A549 (cell line): ENCODE results near the gene CRYBG2. TPM values are rescaled to one million over a fixed set of nuclear protein-coding genes. Genes with fewer than 3 reads are reported as not detected.

Experiments
- ATAC-seq, 2 experiments: fragments of 200-7000 bp in 1 of 2; fragments of >200 bp in 1 of 2; cut with Nextera tagmentation in 1 of 2; cut with Tn5 transposase in 1 of 2; 3 replicates each; pipeline versions ENCODE4 v1.8.0 to v1.9.1; 2018 to 2020; ENCODE audit warnings: mild to moderate bottlenecking in 1 of 2, moderate library complexity in 1 of 2
- CTCF ChIA-PET: fragments of 300-600 bp; sonication (Branson Sonifier 250); formaldehyde crosslinking; extraction: SDS; loops from one replicate; lab custom pipeline; 2021; ENCODE audit warnings: antibody characterized with exemption, inconsistent platforms; lab: Yijun Ruan, JAX
- POLR2A ChIA-PET: fragments of 350-600 bp; formaldehyde crosslinking; extraction: SDS; loops from one replicate; lab custom pipeline; 2021; ENCODE audit warnings: antibody characterized with exemption, inconsistent platforms; lab: Yijun Ruan, JAX
- DNase-seq, 2 experiments: peaks; one replicate each; pipeline versions ENCODE4 v3.0.0 to v3.0.0-alpha.2; 2011 to 2016; ENCODE audit warnings: low read depth in 1 of 2, low spot score in 1 of 2
- FAIRE-seq: peaks from 2 replicates; lab custom pipeline; 2011; peaks lifted over from hg19 to GRCh38; lab: Jason Lieb, UNC
- H3K27ac ChIP-seq, 2 experiments: fragments of >200 bp; sonication (Bioruptor Twin); formaldehyde crosslinking; 3 replicates each; pipeline ENCODE4 v1.5.1; 2016 to 2017
- H3K4me1 ChIP-seq: fragments of >200 bp; sonication (Bioruptor Twin); formaldehyde crosslinking; 3 replicates; pipeline ENCODE4 v1.6.1; 2016
- H3K4me2 ChIP-seq: fragments of >200 bp; sonication (Bioruptor Twin); formaldehyde crosslinking; 3 replicates; pipeline ENCODE4 v1.6.1; 2016
- H3K4me3 ChIP-seq: fragments of >200 bp; sonication (Bioruptor Twin); formaldehyde crosslinking; 3 replicates; pipeline ENCODE4 v1.5.1; 2016
- H3K9me3 ChIP-seq: fragments of >200 bp; sonication (Bioruptor Twin); formaldehyde crosslinking; 3 replicates; pipeline ENCODE4 v1.6.1; 2016
- CEBPB ChIP-seq, 2 experiments: fragments of >200 bp in 1 of 2; sonication (Bioruptor Twin) in 1 of 2; formaldehyde crosslinking in 1 of 2; IDR thresholded peaks; 2 replicates each; pipeline ENCODE4 v1.6.1; 2012 to 2016
- CHD4 ChIP-seq: fragments of 200-600 bp; sonication (generic); IDR thresholded peaks from 2 replicates; pipeline ENCODE4 v1.6.1; 2016; ENCODE audit warnings: antibody characterized with exemption, mild to moderate bottlenecking, borderline replicate concordance
- EHMT2 ChIP-seq: fragments of 200-600 bp; sonication (generic); IDR thresholded peaks from 2 replicates; pipeline ENCODE4 v1.6.1; 2016; ENCODE audit warnings: antibody characterized with exemption, low read depth, mild to moderate bottlenecking, moderate library complexity
- ESRRA ChIP-seq: fragments of 150-350 bp; IDR thresholded peaks from 2 replicates; pipeline ENCODE4 v1.6.1; 2014; ENCODE audit warnings: mild to moderate bottlenecking, low read length, borderline replicate concordance
- HDAC2 ChIP-seq: fragments of 200-600 bp; sonication (generic); IDR thresholded peaks from 2 replicates; pipeline ENCODE4 v1.6.1; 2016
- HOXA7 ChIP-seq: fragments of 250-450 bp; sonication (Bioruptor Pico); IDR thresholded peaks from 2 replicates; pipeline ENCODE4 v1.5.0; 2020; ENCODE audit warnings: mild to moderate bottlenecking, moderate library complexity
- HOXB13 ChIP-seq: fragments of 250-450 bp; sonication (Bioruptor Pico); IDR thresholded peaks from 2 replicates; pipeline ENCODE4 v1.5.0; 2020; ENCODE audit warnings: low read depth, mild to moderate bottlenecking, moderate library complexity
- HOXB5 ChIP-seq: fragments of 250-450 bp; sonication (Bioruptor Pico); IDR thresholded peaks from 2 replicates; pipeline ENCODE4 v1.5.0; 2020; ENCODE audit warnings: mild to moderate bottlenecking, moderate library complexity
- JUN ChIP-seq, 2 experiments: fragments of >200 bp; sonication (Bioruptor Twin); formaldehyde crosslinking; IDR thresholded peaks; 2 replicates in 1 of 2; 3 replicates in 1 of 2; pipeline ENCODE4 v1.6.1; 2016 to 2017
- KDM1A ChIP-seq: fragments of 200-600 bp; sonication (generic); IDR thresholded peaks from 2 replicates; pipeline ENCODE4 v1.6.1; 2016; ENCODE audit warnings: low read depth, mild to moderate bottlenecking
- MYC ChIP-seq: IDR thresholded peaks from 2 replicates; pipeline ENCODE4 v1.6.1; 2012; ENCODE audit warnings: mild to moderate bottlenecking, inconsistent platforms, low read length, improper control_type of control experiment, borderline replicate concordance
- POLR2AphosphoS2 ChIP-seq: conservative IDR thresholded peaks from 2 replicates; pipeline ENCODE4 v1.6.1; 2012; ENCODE audit warnings: low read length, improper control_type of control experiment, inconsistent platforms
- ZFP36 ChIP-seq: fragments of 450-650 bp; IDR thresholded peaks from 2 replicates; pipeline ENCODE4 v1.6.1; 2014; ENCODE audit warnings: borderline replicate concordance; ENCODE audit not compliant: partially characterized antibody
- ZNF302 ChIP-seq: fragments of 250-450 bp; sonication (Bioruptor Pico); IDR thresholded peaks from 2 replicates; pipeline ENCODE4 v1.9.0; 2021; ENCODE audit warnings: inconsistent platforms, mild to moderate bottlenecking, moderate library complexity
- ZSCAN20 ChIP-seq: fragments of 250-450 bp; sonication (Bioruptor Pico); IDR thresholded peaks from 2 replicates; pipeline ENCODE4 v1.8.0; 2022; ENCODE audit warnings: mild to moderate bottlenecking, moderate library complexity
- WGBS: methylation state at CpG from one replicate; pipeline ENCODE4 v1.1.6; 2017; ENCODE audit errors: missing lambda C conversion rate; 5-methylcytosine and 5-hydroxymethylcytosine counted together
- polyA plus RNA-seq, 4 experiments: library from polyadenylated mRNA; depleted of rRNA in 3 of 4; stranded (reverse); fragments of >200 nt; fragmentation: RNase III in 1 of 4; extraction: RNeasy Plus Mini Kit Qiagen cat#74134 plus additional on column Dnase treatment in 1 of 4; gene quantifications; 2 replicates in 3 of 4; 3 replicates in 1 of 4; pipeline ENCODE4 v1.2.3, GENCODE V29; 2011 to 2017
- TF ChIP-seq, protein P1 (sequence below): fragments of 150-350 bp; IDR thresholded peaks from 2 replicates; pipeline ENCODE4 v1.6.1; 2014; ENCODE audit warnings: low read depth, mild to moderate bottlenecking, low read length
- TF ChIP-seq, protein P2 (sequence below): fragments of 250-450 bp; sonication (Bioruptor Pico); IDR thresholded peaks from 2 replicates; pipeline ENCODE4 v1.5.0; 2020; ENCODE audit warnings: low read depth, mild to moderate bottlenecking, moderate library complexity
- TF ChIP-seq, protein P3 (sequence below): fragments of >200 bp; sonication (Bioruptor Twin); formaldehyde crosslinking; IDR thresholded peaks from 3 replicates; pipeline ENCODE4 v1.6.1; 2016
- TF ChIP-seq, protein P4 (sequence below): fragments of 200-600 bp; sonication (generic); IDR thresholded peaks from 2 replicates; pipeline ENCODE4 v1.6.1; 2016; ENCODE audit warnings: antibody characterized with exemption, mild to moderate bottlenecking, moderate library complexity
- TF ChIP-seq, protein P5 (sequence below): IDR thresholded peaks from 2 replicates; pipeline ENCODE4 v1.6.1; 2012; ENCODE audit warnings: low read depth, borderline replicate concordance

CRYBG2 gene
- polyA plus RNA-seq, 2 of the 4 experiments (the other 2 are of a cell fraction): 0.67 to 2.7 TPM

DNA sequence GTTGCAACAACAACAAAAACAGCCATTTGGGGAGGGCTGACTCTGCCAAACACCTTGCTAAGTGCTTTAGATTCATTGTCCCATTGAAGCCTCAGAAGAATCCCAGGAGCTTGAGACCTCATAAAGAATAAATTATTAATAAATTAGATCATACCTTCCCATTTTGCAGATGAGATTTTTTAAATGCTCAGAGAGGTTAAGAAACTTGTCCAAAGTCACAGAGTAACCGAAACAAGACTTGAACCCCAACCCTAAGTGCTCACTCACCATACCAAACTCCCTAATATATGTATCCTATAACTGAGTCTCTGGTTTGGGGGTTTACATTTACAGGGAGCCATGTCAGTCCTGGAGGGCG is 3.6 kb downstream of the CRYBG2 start:
- DNase-seq: no peak
- H3K4me1 ChIP-seq: peaks cover 56% of the 10 kb centered on the region
- no peak overlapping the region for H3K4me3 ChIP-seq
- peak; percentile 75; the same call in 1 of the 2 replicates for TF ChIP-seq HDAC2
- TF ChIP-seq, protein P1, sequence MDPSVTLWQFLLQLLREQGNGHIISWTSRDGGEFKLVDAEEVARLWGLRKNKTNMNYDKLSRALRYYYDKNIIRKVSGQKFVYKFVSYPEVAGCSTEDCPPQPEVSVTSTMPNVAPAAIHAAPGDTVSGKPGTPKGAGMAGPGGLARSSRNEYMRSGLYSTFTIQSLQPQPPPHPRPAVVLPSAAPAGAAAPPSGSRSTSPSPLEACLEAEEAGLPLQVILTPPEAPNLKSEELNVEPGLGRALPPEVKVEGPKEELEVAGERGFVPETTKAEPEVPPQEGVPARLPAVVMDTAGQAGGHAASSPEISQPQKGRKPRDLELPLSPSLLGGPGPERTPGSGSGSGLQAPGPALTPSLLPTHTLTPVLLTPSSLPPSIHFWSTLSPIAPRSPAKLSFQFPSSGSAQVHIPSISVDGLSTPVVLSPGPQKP: no peak
- no peak for TF ChIP-seq MYC
- no peak for TF ChIP-seq CEBPB (IDR thresholded peaks at IDR 0.05)
- TF ChIP-seq, protein P2, sequence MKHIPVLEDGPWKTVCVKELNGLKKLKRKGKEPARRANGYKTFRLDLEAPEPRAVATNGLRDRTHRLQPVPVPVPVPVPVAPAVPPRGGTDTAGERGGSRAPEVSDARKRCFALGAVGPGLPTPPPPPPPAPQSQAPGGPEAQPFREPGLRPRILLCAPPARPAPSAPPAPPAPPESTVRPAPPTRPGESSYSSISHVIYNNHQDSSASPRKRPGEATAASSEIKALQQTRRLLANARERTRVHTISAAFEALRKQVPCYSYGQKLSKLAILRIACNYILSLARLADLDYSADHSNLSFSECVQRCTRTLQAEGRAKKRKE (CRISPR knock-in tag): no peak
- TF ChIP-seq HOXB5: no peak
- peak; percentile 24 for TF ChIP-seq ZFP36
- no peak for TF ChIP-seq ZNF302 (CRISPR knock-in tag)
- ATAC-seq: no peak
- no peak for FAIRE-seq
- H3K27ac ChIP-seq: peak overlapping the region; percentile 78 to 95
- 59% methylated on average over 2 of the region's 2 CpGs for WGBS
- ChIA-PET CTCF (interaction anchor here (1.0 to 6.1 kb wide), 5 partner anchors 12 to 67 kb away, joined by 3 to 42 read pairs (median 4); partner anchors contain the start of gene CD52), POLR2A (no interaction called here)
- no peaks in the 10 kb centered on the region for H3K9me3 ChIP-seq
- H3K4me2 ChIP-seq: peak overlapping the region; percentile 64

DNA sequence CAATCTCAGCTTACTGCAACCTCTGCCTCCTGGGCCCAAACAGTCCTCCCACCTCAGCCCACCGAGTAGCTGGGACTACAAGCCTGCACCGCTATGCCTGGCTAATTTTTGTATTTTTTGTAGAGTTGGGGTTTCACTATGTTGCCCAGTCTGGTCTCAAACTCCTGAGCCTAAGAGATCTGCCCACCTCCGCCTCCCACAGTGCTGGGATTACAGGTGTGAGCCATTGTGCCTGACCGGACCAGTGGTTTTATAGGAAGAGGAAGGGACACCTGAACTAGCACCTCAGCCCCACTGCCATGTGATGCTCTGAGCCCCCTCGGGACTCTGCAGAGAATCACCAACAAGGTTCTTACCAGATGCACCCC is 4.1 kb downstream of the CRYBG2 start:
- ATAC-seq: no peak
- Histone ChIP-seq H3K27ac (peak overlapping the region; percentile 78 to 95), H3K4me1 (peaks cover 56% of the 10 kb centered on the region), H3K9me3 (no peaks in the 10 kb centered on the region), H3K4me2 (peak overlapping the region; percentile 64), H3K4me3 (no peak overlapping the region)
- DNase-seq: no peak
- ChIA-PET POLR2A (no interaction called here), CTCF (interaction anchor here (1.3 to 6.1 kb wide), 4 partner anchors 12 to 67 kb away, joined by 3 to 42 read pairs (median 6); partner anchors contain the start of gene CD52)
- 89% methylated on average over 5 of the region's 5 CpGs for WGBS
- FAIRE-seq: no peak
- no peak for TF ChIP-seq ZSCAN20 (CRISPR knock-in tag)
- TF ChIP-seq, protein P3, sequence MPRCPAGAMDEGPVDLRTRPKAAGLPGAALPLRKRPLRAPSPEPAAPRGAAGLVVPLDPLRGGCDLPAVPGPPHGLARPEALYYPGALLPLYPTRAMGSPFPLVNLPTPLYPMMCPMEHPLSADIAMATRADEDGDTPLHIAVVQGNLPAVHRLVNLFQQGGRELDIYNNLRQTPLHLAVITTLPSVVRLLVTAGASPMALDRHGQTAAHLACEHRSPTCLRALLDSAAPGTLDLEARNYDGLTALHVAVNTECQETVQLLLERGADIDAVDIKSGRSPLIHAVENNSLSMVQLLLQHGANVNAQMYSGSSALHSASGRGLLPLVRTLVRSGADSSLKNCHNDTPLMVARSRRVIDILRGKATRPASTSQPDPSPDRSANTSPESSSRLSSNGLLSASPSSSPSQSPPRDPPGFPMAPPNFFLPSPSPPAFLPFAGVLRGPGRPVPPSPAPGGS: no peak
- TF ChIP-seq, protein P4, sequence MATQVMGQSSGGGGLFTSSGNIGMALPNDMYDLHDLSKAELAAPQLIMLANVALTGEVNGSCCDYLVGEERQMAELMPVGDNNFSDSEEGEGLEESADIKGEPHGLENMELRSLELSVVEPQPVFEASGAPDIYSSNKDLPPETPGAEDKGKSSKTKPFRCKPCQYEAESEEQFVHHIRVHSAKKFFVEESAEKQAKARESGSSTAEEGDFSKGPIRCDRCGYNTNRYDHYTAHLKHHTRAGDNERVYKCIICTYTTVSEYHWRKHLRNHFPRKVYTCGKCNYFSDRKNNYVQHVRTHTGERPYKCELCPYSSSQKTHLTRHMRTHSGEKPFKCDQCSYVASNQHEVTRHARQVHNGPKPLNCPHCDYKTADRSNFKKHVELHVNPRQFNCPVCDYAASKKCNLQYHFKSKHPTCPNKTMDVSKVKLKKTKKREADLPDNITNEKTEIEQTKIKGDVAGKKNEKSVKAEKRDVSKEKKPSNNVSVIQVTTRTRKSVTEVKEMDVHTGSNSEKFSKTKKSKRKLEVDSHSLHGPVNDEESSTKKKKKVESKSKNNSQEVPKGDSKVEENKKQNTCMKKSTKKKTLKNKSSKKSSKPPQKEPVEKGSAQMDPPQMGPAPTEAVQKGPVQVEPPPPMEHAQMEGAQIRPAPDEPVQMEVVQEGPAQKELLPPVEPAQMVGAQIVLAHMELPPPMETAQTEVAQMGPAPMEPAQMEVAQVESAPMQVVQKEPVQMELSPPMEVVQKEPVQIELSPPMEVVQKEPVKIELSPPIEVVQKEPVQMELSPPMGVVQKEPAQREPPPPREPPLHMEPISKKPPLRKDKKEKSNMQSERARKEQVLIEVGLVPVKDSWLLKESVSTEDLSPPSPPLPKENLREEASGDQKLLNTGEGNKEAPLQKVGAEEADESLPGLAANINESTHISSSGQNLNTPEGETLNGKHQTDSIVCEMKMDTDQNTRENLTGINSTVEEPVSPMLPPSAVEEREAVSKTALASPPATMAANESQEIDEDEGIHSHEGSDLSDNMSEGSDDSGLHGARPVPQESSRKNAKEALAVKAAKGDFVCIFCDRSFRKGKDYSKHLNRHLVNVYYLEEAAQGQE: no peak
- no peak for TF ChIP-seq KDM1A
- TF ChIP-seq POLR2AphosphoS2: no peak
- TF ChIP-seq HOXB13 (CRISPR knock-in tag): no peak
- no peak for TF ChIP-seq HOXA7 (CRISPR knock-in tag)
- no peak for TF ChIP-seq EHMT2
- no peak for TF ChIP-seq ZNF302 (CRISPR knock-in tag)
- no peak for TF ChIP-seq CHD4
- TF ChIP-seq, protein P5, sequence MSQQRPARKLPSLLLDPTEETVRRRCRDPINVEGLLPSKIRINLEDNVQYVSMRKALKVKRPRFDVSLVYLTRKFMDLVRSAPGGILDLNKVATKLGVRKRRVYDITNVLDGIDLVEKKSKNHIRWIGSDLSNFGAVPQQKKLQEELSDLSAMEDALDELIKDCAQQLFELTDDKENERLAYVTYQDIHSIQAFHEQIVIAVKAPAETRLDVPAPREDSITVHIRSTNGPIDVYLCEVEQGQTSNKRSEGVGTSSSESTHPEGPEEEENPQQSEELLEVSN: no peak
- no peak for TF ChIP-seq ESRRA
- TF ChIP-seq ZFP36: no peak
- TF ChIP-seq JUN (IDR thresholded peaks at IDR 0.05): no peak
